Hepatocyte (in vitro differentiated cells): ENCODE results near the gene SPIB. TPM values are rescaled to one million over a fixed set of nuclear protein-coding genes. Genes with fewer than 3 reads are reported as not detected.

ENCODE experiments used
- DNase-seq: peaks from one replicate; pipeline ENCODE4 v3.0.0-alpha.2; 2016; ENCODE audit warnings: low spot score
- H2AFZ ChIP-seq: fragments of 200-600 bp; sonication (generic); 2 replicates; pipeline ENCODE4 v1.6.0; 2016; ENCODE audit warnings: antibody characterized with exemption, mild to moderate bottlenecking
- H3K27ac ChIP-seq: fragments of 200-600 bp; sonication (generic); 2 replicates; pipeline ENCODE4 v1.5.1; 2016; ENCODE audit warnings: mild to moderate bottlenecking
- H3K27me3 ChIP-seq: fragments of 200-600 bp; sonication (generic); 2 replicates; pipeline ENCODE4 v1.6.1; 2016
- H3K36me3 ChIP-seq: fragments of 200-600 bp; sonication (generic); replicated peaks from 2 replicates; pipeline ENCODE4 v1.5.1; 2016; ENCODE audit warnings: low read depth; ENCODE audit not compliant: insufficient read depth
- H3K4me1 ChIP-seq: fragments of 200-600 bp; sonication (generic); 2 replicates; pipeline ENCODE4 v1.5.1; 2016; ENCODE audit warnings: mild to moderate bottlenecking, moderate library complexity; ENCODE audit not compliant: insufficient read depth
- H3K4me2 ChIP-seq: fragments of 200-600 bp; sonication (generic); 2 replicates; pipeline ENCODE4 v1.6.0; 2016
- H3K4me3 ChIP-seq: fragments of 200-600 bp; sonication (generic); 2 replicates; pipeline ENCODE4 v1.5.1; 2016; ENCODE audit warnings: mild to moderate bottlenecking
- H3K79me2 ChIP-seq: fragments of 200-600 bp; sonication (generic); 2 replicates; pipeline ENCODE4 v1.6.0; 2017; ENCODE audit warnings: mild to moderate bottlenecking
- H3K9me2 ChIP-seq: fragments of 200-600 bp; sonication (generic); replicated peaks from 2 replicates; pipeline ENCODE4 v1.6.0; 2017; ENCODE audit warnings: mild to moderate bottlenecking; ENCODE audit not compliant: insufficient read depth
- H3K9me3 ChIP-seq: fragments of 200-600 bp; sonication (generic); 2 replicates; pipeline ENCODE4 v1.5.1; 2016; ENCODE audit warnings: low read depth, mild to moderate bottlenecking
- H4K20me1 ChIP-seq: fragments of 200-600 bp; sonication (generic); 2 replicates; pipeline ENCODE4 v1.6.0; 2016; ENCODE audit warnings: mild to moderate bottlenecking; ENCODE audit not compliant: insufficient read depth, poor library complexity, severe bottlenecking
- CTCF ChIP-seq: fragments of 200-600 bp; sonication (generic); IDR thresholded peaks from 2 replicates; pipeline ENCODE4 v1.5.1; 2016; ENCODE audit warnings: antibody characterized with exemption, mild to moderate bottlenecking; ENCODE audit not compliant: poor library complexity
- EZH2 ChIP-seq: fragments of 200-600 bp; sonication (generic); IDR thresholded peaks from 2 replicates; pipeline ENCODE4 v1.6.1; 2016; ENCODE audit warnings: antibody characterized with exemption, mild to moderate bottlenecking, borderline replicate concordance
- EZH2phosphoT487 ChIP-seq: fragments of 200-600 bp; sonication (generic); IDR thresholded peaks from one replicate; pipeline ENCODE4 v1.6.1; 2018; ENCODE audit warnings: antibody characterized with exemption, mild to moderate bottlenecking, low read depth, moderate library complexity; ENCODE audit not compliant: unreplicated experiment, severe bottlenecking
- WGBS: methylation state at CpG from one replicate; pipeline ENCODE4 v1.1.6; 2016; ENCODE audit warnings: low lambda C conversion rate; ENCODE audit errors: missing lambda C conversion rate; 5-methylcytosine and 5-hydroxymethylcytosine counted together
- polyA plus RNA-seq: library from polyadenylated mRNA; unstranded; fragments of >200 nt; fragmentation: Nextera tagmentation; extraction: Ambion mirVana; gene quantifications from 2 replicates; pipeline ENCODE4 v1.2.1, GENCODE V29; 2016
- total RNA-seq: library from RNA; depleted of rRNA; stranded (reverse); fragments of >200 nt; gene quantifications from 2 replicates; pipeline ENCODE4 v1.2.3, GENCODE V29; 2014

SPIB gene
- total and polyA plus RNA-seq, 2 experiments from 2014 or later, result 0.63 to 2.8 TPM

- TF ChIP-seq CTCF (no peak), EZH2 (no peak), EZH2phosphoT487 (no peak)
- WGBS, result 93% methylated on average over 21 of the region's 22 CpGs
Observed at GRCh38 chr19:50406156-50406820, 12.4 kb upstream of the SPIB start.

GRCh38 chr19:50406829-50407228 is 11.9 kb upstream of the SPIB start:
- no peak overlapping the region for H3K4me2 ChIP-seq
- no peaks in the 10 kb centered on the region for H3K9me3 ChIP-seq
- TF ChIP-seq EZH2 (no peak), EZH2phosphoT487 (no peak), CTCF (no peak)
- no peaks in the 10 kb centered on the region for H3K36me3 ChIP-seq
- no peaks in the 10 kb centered on the region for H3K27me3 ChIP-seq
- WGBS, result 95% methylated on average over 16 of the region's 19 CpGs
- DNase-seq, result no peak
- H3K4me1 ChIP-seq, result no peaks in the 10 kb centered on the region
- no peak overlapping the region for H3K4me3 ChIP-seq
- H3K79me2 ChIP-seq, result no peaks in the 10 kb centered on the region
- no peak overlapping the region for H2AFZ ChIP-seq
- H3K9me2 ChIP-seq, result no peaks in the 10 kb centered on the region
- H3K27ac ChIP-seq, result no peak overlapping the region
- no peaks in the 10 kb centered on the region for H4K20me1 ChIP-seq

More at GRCh38 chr19:50406156-50406820, 12.4 kb upstream of the SPIB start:
- H2AFZ ChIP-seq, result no peak overlapping the region
- no peak overlapping the region for H3K4me3 ChIP-seq
- H3K79me2 ChIP-seq, result no peaks in the 10 kb centered on the region
- no peak overlapping the region for H3K27ac ChIP-seq
- H3K27me3 ChIP-seq, result no peaks in the 10 kb centered on the region
- no peaks in the 10 kb centered on the region for H3K36me3 ChIP-seq
- DNase-seq, result no peak
- H4K20me1 ChIP-seq, result no peaks in the 10 kb centered on the region
- no peaks in the 10 kb centered on the region for H3K9me2 ChIP-seq
- H3K4me1 ChIP-seq, result no peaks in the 10 kb centered on the region
- no peak overlapping the region for H3K4me2 ChIP-seq
- H3K9me3 ChIP-seq, result no peaks in the 10 kb centered on the region

GRCh38 chr19:50409347-50409746 is 9.4 kb upstream of the SPIB start:
- Histone ChIP-seq H3K9me2 (no peaks in the 10 kb centered on the region), H3K9me3 (no peaks in the 10 kb centered on the region), H3K4me1 (no peaks in the 10 kb centered on the region), H3K36me3 (no peaks in the 10 kb centered on the region), H3K27me3 (no peaks in the 10 kb centered on the region), H4K20me1 (no peaks in the 10 kb centered on the region), H2AFZ (no peak overlapping the region), H3K4me2 (no peak overlapping the region), H3K27ac (no peak overlapping the region), H3K79me2 (no peaks in the 10 kb centered on the region), H3K4me3 (no peak overlapping the region)
- no peak for TF ChIP-seq EZH2phosphoT487
- no peak for TF ChIP-seq CTCF
- no peak for TF ChIP-seq EZH2
- WGBS, result 97% methylated on average over 17 of the region's 17 CpGs
- DNase-seq, result no peak
